Panc1 (cell line): ENCODE results near the gene ZNF804A. TPM values are rescaled to one million over a fixed set of nuclear protein-coding genes. Genes with fewer than 3 reads are reported as not detected.

Experiments
- ATAC-seq: fragments of 200-7000 bp; cut with Tn5 transposase; 2 replicates; pipeline ENCODE4 v1.9.1; 2020; ENCODE audit warnings: mild to moderate bottlenecking, moderate library complexity
- BruUV-seq: library from RNA; stranded (reverse); fragments of 400-500 nt; replicated peaks from 2 replicates; lab custom pipeline; 2021; lab: Mats Ljungman, UMichigan
- CTCF ChIA-PET: fragments of 300-600 bp; sonication (Branson Sonifier 250); formaldehyde crosslinking; loops from one replicate; lab custom pipeline; 2022; ENCODE audit warnings: antibody characterized with exemption; lab: Charles Lee
- POLR2A ChIA-PET: fragments of 300-600 bp; sonication (Branson Sonifier 250); formaldehyde crosslinking; loops from one replicate; lab custom pipeline; 2022; ENCODE audit warnings: antibody characterized with exemption; lab: Charles Lee
- DNase-seq: peaks from one replicate; pipeline ENCODE4 v3.0.0-alpha.2; 2010; ENCODE audit warnings: low read depth, low spot score
- H3K27ac ChIP-seq: 2 replicates; pipeline ENCODE4 v1.5.1; 2011; ENCODE audit warnings: mild to moderate bottlenecking, low read length, inconsistent platforms
- H3K27me3 ChIP-seq: fragments of 200-500 bp; sonication (Bioruptor generic); 2 replicates; pipeline ENCODE4 v1.6.0; 2014; ENCODE audit warnings: low read length, inconsistent platforms; ENCODE audit not compliant: control insufficient read depth, insufficient read depth
- H3K36me3 ChIP-seq: fragments of 200-500 bp; sonication (Bioruptor generic); 2 replicates; pipeline ENCODE4 v1.5.1; 2014; ENCODE audit warnings: inconsistent platforms, mild to moderate bottlenecking, low read length, moderate library complexity; ENCODE audit not compliant: control insufficient read depth, insufficient read depth
- H3K4me1 ChIP-seq: 2 replicates; pipeline ENCODE4 v1.5.1; 2011; ENCODE audit warnings: inconsistent platforms, mild to moderate bottlenecking, low read length, moderate library complexity; ENCODE audit not compliant: control insufficient read depth, insufficient read depth
- H3K4me3 ChIP-seq, 2 experiments: 2 replicates each; pipeline ENCODE4 v1.5.1; 2011 to 2012; ENCODE audit warnings: low read depth in 2 of 2, low read length in 2 of 2, mild to moderate bottlenecking in 2 of 2, inconsistent platforms in 1 of 2, moderate library complexity in 1 of 2
- H3K9me3 ChIP-seq: fragments of 200-500 bp; sonication (Bioruptor generic); 2 replicates; pipeline ENCODE4 v1.5.1; 2014; ENCODE audit warnings: low read depth, mild to moderate bottlenecking, inconsistent platforms, low read length, moderate library complexity; ENCODE audit not compliant: control insufficient read depth, insufficient read depth
- POLR2AphosphoS5 ChIP-seq: IDR thresholded peaks from 2 replicates; pipeline ENCODE4 v1.6.1; 2012; ENCODE audit warnings: mild to moderate bottlenecking, low read depth, low read length, moderate library complexity
- REST ChIP-seq, 2 experiments: IDR thresholded peaks; 2 replicates each; pipeline ENCODE4 v1.6.1; 2011 to 2012; ENCODE audit warnings: low read depth in 2 of 2, control low read depth in 1 of 2, low read length in 1 of 2, mild to moderate bottlenecking in 1 of 2, moderate library complexity in 1 of 2; ENCODE audit not compliant: insufficient read depth in 1 of 2
- SIN3A ChIP-seq: IDR thresholded peaks from 2 replicates; pipeline ENCODE4 v1.6.1; 2012; ENCODE audit warnings: low read depth, mild to moderate bottlenecking, low read length, moderate library complexity, borderline replicate concordance; ENCODE audit not compliant: insufficient read depth
- TCF7L2 ChIP-seq: IDR thresholded peaks from 2 replicates; pipeline ENCODE4 v1.6.1; 2011; ENCODE audit warnings: mild to moderate bottlenecking, low read depth, low read length, inconsistent platforms
- in situ Hi-C: cut with HindIII; loops from 2 replicates; pipeline ENCODE4 v1.10.0; 2016; ENCODE audit warnings: low sequenced_read_pairs, low pct_unique_long_range_greater_than_20kb
- intact Hi-C: fragments of 100-400 bp; cut with micrococcal nuclease; formaldehyde crosslinking; loops from one replicate; pipeline ENCODE4 v1.10.0; 2022; ENCODE audit not compliant: unreplicated experiment
- total RNA-seq: library from RNA; stranded (reverse); gene quantifications from one replicate; pipeline ENCODE4 v1.2.1, GENCODE V29; 2021; ENCODE audit not compliant: unreplicated experiment
- TF ChIP-seq, protein P1 (sequence below): fragments of 450-650 bp; IDR thresholded peaks from 2 replicates; pipeline ENCODE4 v1.5.1; 2017; ENCODE audit warnings: mild to moderate bottlenecking

ZNF804A gene
- total RNA-seq, 1 experiment from 2014 or later = 2.2 TPM

DNA sequence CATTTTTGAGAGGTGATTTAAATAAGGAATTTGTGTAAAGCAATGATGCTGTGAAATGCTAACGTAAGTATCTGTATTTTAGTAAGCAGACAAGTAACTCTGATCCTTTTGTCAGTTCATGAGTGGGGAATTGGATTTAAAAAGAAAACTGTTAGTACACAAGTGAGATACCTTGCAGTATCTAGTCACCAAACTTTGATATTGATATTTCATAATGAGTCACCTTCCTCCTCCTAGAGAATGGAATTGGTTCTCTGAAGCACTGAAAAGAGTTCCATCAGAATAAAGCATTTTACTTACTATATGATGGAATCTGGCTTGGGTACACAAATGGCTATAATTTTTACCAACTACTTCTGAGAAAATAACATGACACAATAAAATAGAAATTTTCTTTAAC is 232.2 kb downstream of the ZNF804A start:
- POLR2A ChIA-PET = interaction anchor here (0.7 kb wide), 1 partner anchor 13 kb away, joined by 6 read pairs; no protein-coding TSS in a partner anchor
- ATAC-seq (no peak), DNase-seq (no peak)
- TF ChIP-seq TCF7L2 = no peak
- no peak for TF ChIP-seq POLR2AphosphoS5
- TF ChIP-seq REST (IDR thresholded peaks at IDR 0.05; ENCODE audit: insufficient read depth in 1 of 2, low read depth in 2 of 2, low read length in 1 of 2) = no peak
- TF ChIP-seq SIN3A = no peak
- TF ChIP-seq, protein P1, sequence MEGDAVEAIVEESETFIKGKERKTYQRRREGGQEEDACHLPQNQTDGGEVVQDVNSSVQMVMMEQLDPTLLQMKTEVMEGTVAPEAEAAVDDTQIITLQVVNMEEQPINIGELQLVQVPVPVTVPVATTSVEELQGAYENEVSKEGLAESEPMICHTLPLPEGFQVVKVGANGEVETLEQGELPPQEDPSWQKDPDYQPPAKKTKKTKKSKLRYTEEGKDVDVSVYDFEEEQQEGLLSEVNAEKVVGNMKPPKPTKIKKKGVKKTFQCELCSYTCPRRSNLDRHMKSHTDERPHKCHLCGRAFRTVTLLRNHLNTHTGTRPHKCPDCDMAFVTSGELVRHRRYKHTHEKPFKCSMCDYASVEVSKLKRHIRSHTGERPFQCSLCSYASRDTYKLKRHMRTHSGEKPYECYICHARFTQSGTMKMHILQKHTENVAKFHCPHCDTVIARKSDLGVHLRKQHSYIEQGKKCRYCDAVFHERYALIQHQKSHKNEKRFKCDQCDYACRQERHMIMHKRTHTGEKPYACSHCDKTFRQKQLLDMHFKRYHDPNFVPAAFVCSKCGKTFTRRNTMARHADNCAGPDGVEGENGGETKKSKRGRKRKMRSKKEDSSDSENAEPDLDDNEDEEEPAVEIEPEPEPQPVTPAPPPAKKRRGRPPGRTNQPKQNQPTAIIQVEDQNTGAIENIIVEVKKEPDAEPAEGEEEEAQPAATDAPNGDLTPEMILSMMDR = no peak
- Histone ChIP-seq H3K4me3 (no peak overlapping the region), H3K27ac (no peak overlapping the region), H3K4me1 (no peaks in the 10 kb centered on the region), H3K36me3 (no peaks in the 10 kb centered on the region; the same call in 1 of the 2 replicates), H3K27me3 (no peaks in the 10 kb centered on the region), H3K9me3 (no peaks in the 10 kb centered on the region)
- in situ Hi-C loops (no loop called here), intact Hi-C loops (no loop called here)
- CTCF ChIA-PET = no interaction called here
- no TSS peak for BruUV-seq

DNA sequence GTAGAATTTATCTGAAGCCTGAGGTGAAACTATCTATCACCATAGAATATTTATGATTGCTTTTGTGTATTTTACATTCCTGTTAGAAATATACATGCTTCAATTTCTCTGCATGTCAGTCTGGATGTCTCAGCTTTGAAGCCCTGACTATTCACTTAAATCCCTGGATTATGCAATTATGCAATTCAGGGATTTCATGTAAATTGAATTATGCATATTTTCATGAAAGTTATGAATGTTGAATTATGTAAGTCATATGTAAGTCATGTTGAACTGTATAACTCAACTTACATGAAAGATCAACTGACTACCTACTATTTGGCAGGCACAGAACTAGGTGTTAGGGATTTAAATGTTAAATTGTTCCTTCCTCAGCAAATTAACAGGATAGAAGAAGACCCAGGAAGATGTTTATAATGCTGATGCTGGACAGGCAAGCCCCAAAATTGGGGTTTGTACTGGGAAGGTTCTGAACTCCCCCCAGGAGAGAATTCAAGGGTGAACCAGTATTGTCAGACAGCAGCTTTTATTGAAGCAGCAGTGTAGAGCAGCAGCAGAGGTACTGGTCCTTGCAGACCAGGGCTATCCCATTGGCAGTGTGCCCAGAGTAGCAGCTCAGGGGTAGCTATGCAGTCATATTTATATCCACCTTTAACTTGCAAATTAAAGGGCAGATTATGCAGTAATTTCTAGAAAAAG is 236.5 kb downstream of the ZNF804A start:
- no peaks in the 10 kb centered on the region for H3K9me3 ChIP-seq
- H3K27me3 ChIP-seq = no peaks in the 10 kb centered on the region
- H3K36me3 ChIP-seq = no peaks in the 10 kb centered on the region; the same call in 1 of the 2 replicates
- ATAC-seq (no peak), DNase-seq (no peak)
- intact Hi-C loops = no loop called here
- H3K4me1 ChIP-seq = no peaks in the 10 kb centered on the region
- H3K4me3 ChIP-seq = no peak overlapping the region
- ChIA-PET POLR2A (no interaction called here), CTCF (no interaction called here)
- TF ChIP-seq SIN3A = no peak
- in situ Hi-C loops = no loop called here
- no TSS peak for BruUV-seq
- no peak overlapping the region for H3K27ac ChIP-seq

DNA sequence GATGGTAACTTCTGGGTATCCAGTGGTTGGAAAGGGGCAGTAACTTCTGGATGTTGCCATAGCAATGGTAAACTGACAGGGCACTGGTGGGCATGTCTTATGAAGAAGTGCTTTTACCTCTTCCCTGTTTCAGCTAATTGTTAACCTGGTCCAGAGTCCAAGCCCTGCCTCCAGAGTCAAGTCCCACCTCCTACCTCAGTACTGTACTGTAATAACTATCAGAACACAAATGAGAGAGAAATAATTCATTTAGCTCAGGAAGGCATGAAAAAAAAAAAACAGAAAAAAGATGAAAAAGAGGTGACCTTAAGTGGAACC is 237.0 kb downstream of the ZNF804A start:
- TF ChIP-seq REST (IDR thresholded peaks at IDR 0.05; ENCODE audit: insufficient read depth in 1 of 2, low read depth in 2 of 2, low read length in 1 of 2) = no peak
- TF ChIP-seq, protein P1 = no peak
- TF ChIP-seq SIN3A = no peak
- no peak for TF ChIP-seq TCF7L2
- TF ChIP-seq POLR2AphosphoS5 = no peak
- intact Hi-C loops = no loop called here
- BruUV-seq = no TSS peak
- ChIA-PET CTCF (no interaction called here), POLR2A (no interaction called here)
- Histone ChIP-seq H3K27me3 (no peaks in the 10 kb centered on the region), H3K27ac (no peak overlapping the region), H3K9me3 (no peaks in the 10 kb centered on the region), H3K4me1 (no peaks in the 10 kb centered on the region), H3K36me3 (no peaks in the 10 kb centered on the region; the same call in 1 of the 2 replicates), H3K4me3 (no peak overlapping the region)
- ATAC-seq = no peak
- DNase-seq = no peak
- in situ Hi-C loops = no loop called here
